Measurements from ENCODE around the gene CHP1.
"Not testable (repeated sequence)": the region's sequence is repeated elsewhere in the genome, so short reads cannot be mapped to it uniquely, and the experiment has no call there.

Gene CHP1

DNA sequence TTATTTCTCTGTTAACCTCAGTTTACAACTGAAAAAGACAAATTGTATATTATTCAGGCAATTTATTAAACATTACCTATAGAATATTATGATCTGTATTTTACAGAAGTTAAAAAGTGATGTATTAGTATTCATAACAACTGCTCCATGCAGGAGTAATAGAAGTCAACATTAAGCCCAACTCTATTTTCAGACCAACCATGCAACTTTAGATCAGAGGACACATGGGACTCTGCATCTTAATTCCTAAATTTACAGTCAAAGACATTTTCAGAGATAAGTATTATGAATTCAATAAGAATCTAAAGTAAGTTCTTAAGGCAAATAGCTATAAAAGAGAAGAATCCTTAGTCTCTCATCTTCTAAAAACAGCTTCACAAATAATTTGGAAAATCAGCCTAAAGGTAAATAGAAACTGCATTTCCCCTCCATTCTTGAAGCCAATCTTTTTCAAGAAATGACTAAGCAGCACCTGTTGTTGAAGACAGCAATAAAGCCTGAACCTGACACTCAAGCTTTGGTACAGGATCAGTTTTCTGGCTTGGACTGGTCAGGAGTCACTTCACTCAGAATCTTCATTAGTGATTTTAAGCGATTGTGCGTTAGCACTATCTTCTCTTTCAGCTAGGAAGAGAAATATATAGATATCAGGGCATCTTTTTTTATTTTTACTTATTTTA, 78.3 kb downstream of the CHP1 start:
- DNase-seq (ENCODE audit: low read depth in 1 of 2, low spot score in 1 of 2), result no peak
- TF ChIP-seq GABPA (IDR thresholded peaks at IDR 0.05; ENCODE audit: low read depth), result no peak
- no peak for TF ChIP-seq POLR2AphosphoS5 (IDR thresholded peaks at IDR 0.05; ENCODE audit: low read depth)
- TF ChIP-seq, protein P1, sequence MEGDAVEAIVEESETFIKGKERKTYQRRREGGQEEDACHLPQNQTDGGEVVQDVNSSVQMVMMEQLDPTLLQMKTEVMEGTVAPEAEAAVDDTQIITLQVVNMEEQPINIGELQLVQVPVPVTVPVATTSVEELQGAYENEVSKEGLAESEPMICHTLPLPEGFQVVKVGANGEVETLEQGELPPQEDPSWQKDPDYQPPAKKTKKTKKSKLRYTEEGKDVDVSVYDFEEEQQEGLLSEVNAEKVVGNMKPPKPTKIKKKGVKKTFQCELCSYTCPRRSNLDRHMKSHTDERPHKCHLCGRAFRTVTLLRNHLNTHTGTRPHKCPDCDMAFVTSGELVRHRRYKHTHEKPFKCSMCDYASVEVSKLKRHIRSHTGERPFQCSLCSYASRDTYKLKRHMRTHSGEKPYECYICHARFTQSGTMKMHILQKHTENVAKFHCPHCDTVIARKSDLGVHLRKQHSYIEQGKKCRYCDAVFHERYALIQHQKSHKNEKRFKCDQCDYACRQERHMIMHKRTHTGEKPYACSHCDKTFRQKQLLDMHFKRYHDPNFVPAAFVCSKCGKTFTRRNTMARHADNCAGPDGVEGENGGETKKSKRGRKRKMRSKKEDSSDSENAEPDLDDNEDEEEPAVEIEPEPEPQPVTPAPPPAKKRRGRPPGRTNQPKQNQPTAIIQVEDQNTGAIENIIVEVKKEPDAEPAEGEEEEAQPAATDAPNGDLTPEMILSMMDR (IDR thresholded peaks at IDR 0.05; ENCODE audit: insufficient read depth, low read length), result no peak
- no peak overlapping the region for H3K4me3 ChIP-seq (replicated peaks; ENCODE audit: insufficient read depth, low read length)
- H3K27me3 ChIP-seq (ENCODE audit: insufficient read depth, poor library complexity, severe bottlenecking), result no peaks in the 10 kb centered on the region
- no peak overlapping the region for H3K27ac ChIP-seq (replicated peaks)

DNA sequence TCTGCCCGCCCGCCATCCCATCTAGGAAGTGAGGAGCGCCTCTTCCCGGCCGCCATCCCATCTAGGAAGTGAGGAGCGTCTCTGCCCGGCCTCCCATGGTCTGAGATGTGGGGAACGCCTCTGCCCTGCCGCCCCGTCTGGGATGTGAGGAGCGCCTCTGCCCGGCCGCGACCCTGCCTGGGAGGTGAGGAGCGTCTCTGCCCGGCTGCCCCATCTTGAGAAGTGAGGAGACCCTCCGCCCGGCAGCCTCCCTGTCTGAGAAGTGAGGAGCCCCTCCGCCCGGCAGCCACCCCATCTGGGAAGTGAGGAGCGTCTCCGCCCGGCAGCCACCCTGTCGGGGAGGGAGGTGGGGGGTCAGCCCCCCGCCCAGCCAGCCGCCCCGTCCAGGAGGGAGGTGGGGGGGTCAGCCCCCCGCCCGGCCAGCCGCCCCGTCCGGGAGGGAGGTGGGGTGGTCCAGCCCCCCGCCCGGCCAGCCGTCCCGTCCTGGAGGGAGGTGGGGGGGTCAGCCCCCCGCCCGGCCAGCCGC, 89.8 kb downstream of the CHP1 start:
- not testable (repeated sequence) for DNase-seq (ENCODE audit: low read depth in 1 of 2, low spot score in 1 of 2); H3K27ac ChIP-seq (replicated peaks); H3K4me3 ChIP-seq (replicated peaks; ENCODE audit: insufficient read depth, low read length); H3K27me3 ChIP-seq (ENCODE audit: insufficient read depth, poor library complexity, severe bottlenecking)

DNA sequence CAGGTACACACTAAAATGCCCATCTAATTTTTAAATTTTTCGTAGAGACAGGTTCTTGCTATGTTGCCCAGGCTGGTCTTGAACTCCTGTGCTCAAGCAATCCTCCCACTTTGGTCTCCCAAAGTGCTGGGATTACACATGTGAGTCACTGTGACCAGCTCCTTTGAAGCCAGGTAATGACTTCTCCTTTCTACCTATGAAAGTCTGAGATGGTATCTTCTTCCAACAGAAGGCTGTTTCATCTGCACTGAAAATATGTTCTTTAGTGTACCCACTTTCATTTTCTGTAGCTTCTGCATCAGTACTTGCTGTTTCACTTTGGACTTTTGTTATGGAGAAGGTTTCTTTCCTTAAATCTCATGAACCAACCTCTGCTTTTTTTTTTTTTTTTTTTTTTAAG, 92.5 kb downstream of the CHP1 start:
- DNase-seq (ENCODE audit: low read depth in 1 of 2, low spot score in 1 of 2), result no peak
- Histone ChIP-seq H3K27ac (replicated peaks) (no peak overlapping the region), H3K27me3 (ENCODE audit: insufficient read depth, poor library complexity, severe bottlenecking) (no peaks in the 10 kb centered on the region), H3K4me3 (replicated peaks; ENCODE audit: insufficient read depth, low read length) (no peak overlapping the region)
- no peak for TF ChIP-seq GABPA (IDR thresholded peaks at IDR 0.05; ENCODE audit: low read depth)
- no peak for TF ChIP-seq POLR2AphosphoS5 (IDR thresholded peaks at IDR 0.05; ENCODE audit: low read depth)
- TF ChIP-seq, protein P2, sequence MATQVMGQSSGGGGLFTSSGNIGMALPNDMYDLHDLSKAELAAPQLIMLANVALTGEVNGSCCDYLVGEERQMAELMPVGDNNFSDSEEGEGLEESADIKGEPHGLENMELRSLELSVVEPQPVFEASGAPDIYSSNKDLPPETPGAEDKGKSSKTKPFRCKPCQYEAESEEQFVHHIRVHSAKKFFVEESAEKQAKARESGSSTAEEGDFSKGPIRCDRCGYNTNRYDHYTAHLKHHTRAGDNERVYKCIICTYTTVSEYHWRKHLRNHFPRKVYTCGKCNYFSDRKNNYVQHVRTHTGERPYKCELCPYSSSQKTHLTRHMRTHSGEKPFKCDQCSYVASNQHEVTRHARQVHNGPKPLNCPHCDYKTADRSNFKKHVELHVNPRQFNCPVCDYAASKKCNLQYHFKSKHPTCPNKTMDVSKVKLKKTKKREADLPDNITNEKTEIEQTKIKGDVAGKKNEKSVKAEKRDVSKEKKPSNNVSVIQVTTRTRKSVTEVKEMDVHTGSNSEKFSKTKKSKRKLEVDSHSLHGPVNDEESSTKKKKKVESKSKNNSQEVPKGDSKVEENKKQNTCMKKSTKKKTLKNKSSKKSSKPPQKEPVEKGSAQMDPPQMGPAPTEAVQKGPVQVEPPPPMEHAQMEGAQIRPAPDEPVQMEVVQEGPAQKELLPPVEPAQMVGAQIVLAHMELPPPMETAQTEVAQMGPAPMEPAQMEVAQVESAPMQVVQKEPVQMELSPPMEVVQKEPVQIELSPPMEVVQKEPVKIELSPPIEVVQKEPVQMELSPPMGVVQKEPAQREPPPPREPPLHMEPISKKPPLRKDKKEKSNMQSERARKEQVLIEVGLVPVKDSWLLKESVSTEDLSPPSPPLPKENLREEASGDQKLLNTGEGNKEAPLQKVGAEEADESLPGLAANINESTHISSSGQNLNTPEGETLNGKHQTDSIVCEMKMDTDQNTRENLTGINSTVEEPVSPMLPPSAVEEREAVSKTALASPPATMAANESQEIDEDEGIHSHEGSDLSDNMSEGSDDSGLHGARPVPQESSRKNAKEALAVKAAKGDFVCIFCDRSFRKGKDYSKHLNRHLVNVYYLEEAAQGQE (IDR thresholded peaks at IDR 0.05; ENCODE audit: insufficient replicate concordance, low read depth), result no peak
- TF ChIP-seq, protein P1 (IDR thresholded peaks at IDR 0.05; ENCODE audit: insufficient read depth, low read length), result no peak
- no peak for TF ChIP-seq SPI1 (IDR thresholded peaks at IDR 0.05; ENCODE audit: borderline replicate concordance, low read depth)

DNA sequence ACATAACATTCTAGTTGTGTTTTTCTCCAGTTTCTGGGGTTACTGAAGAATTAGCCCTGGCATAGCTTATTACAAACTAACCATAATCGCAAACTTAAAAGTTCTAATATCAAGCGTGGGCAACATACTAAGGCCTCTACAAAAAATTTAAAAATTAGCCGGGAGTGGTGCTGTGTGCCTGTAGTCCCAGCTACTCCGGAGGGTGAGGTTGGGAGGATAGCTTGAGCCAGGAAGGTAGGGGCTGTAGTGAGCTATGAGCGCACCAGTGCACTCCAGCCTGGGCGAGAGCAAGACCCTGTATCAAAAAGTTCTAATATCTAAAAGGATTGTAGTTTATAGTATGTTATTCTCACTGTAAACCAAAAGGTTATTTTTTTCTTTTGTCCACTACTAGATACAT, 100.2 kb downstream of the CHP1 start:
- no peak for DNase-seq (ENCODE audit: low read depth in 1 of 2, low spot score in 1 of 2)
- TF ChIP-seq POLR2AphosphoS5 (IDR thresholded peaks at IDR 0.05; ENCODE audit: low read depth), result no peak
- TF ChIP-seq SPI1 (IDR thresholded peaks at IDR 0.05; ENCODE audit: borderline replicate concordance, low read depth), result no peak
- TF ChIP-seq, protein P2 (IDR thresholded peaks at IDR 0.05; ENCODE audit: insufficient replicate concordance, low read depth), result no peak
- TF ChIP-seq, protein P1 (IDR thresholded peaks at IDR 0.05; ENCODE audit: insufficient read depth, low read length), result no peak
- TF ChIP-seq GABPA (IDR thresholded peaks at IDR 0.05; ENCODE audit: low read depth), result no peak
- H3K27me3 ChIP-seq (ENCODE audit: insufficient read depth, poor library complexity, severe bottlenecking), result no peaks in the 10 kb centered on the region
- H3K27ac ChIP-seq (replicated peaks), result peak overlapping the region; percentile 91; the same call in 1 of the 2 replicates
- peak overlapping the region; percentile 92 for H3K4me3 ChIP-seq (replicated peaks; ENCODE audit: insufficient read depth, low read length)

Data from HL-60 (cell line).